AML-193 (cell line): ENCODE data around the gene PRR15L.
"Not testable (repeated sequence)": the region's sequence is repeated elsewhere in the genome, so short reads cannot be mapped to it uniquely, and the experiment has no call there.

Experiments used
- DNase-seq, 2 experiments: peaks; one replicate each; lab custom pipeline; 2025; lab: John Stamatoyannopoulos, UW

The PRR15L gene

GRCh38 chr17:47988445-47988844 lies 30.8 kb upstream of the PRR15L start:
- not testable (repeated sequence) for DNase-seq

DNA sequence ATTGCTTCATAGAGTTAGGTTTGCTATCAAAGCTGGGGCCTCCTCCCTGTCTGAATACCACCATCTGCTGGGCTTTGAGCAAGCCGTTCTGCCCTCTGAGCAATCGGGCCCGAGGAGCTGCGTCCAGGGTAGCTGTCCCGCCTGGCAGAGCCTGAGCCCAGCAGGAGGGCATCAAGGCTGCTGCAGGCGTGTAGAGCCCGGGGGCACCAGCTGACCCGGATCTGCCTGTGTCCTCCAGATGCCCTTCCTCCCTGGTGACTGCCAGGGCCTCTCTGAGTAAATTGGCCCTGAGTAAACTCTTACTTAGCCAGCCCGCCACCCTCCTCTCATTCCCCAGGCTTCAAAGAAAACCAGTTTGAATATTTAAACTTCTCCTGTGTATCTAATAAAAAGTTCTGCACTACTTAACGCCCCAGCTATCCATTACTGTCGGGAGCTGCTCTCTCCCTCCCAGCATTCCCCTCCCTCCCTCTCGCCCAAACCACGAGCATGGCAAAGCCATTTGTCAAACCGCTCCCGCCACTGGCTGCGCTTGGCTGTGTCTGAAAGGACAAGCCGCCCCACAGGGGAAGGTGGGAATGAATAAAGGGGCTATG lies 29.7 kb upstream of the PRR15L start:
- DNase-seq: no peak

GRCh38 chr17:47986520-47986919 lies 28.8 kb upstream of the PRR15L start:
- DNase-seq: no peak

- no peak for DNase-seq
Measured at GRCh38 chr17:47983492-47984223, 26.0 kb upstream of the PRR15L start.

- DNase-seq: no peak
Measured at GRCh38 chr17:47982645-47983390, 25.1 kb upstream of the PRR15L start.

DNA sequence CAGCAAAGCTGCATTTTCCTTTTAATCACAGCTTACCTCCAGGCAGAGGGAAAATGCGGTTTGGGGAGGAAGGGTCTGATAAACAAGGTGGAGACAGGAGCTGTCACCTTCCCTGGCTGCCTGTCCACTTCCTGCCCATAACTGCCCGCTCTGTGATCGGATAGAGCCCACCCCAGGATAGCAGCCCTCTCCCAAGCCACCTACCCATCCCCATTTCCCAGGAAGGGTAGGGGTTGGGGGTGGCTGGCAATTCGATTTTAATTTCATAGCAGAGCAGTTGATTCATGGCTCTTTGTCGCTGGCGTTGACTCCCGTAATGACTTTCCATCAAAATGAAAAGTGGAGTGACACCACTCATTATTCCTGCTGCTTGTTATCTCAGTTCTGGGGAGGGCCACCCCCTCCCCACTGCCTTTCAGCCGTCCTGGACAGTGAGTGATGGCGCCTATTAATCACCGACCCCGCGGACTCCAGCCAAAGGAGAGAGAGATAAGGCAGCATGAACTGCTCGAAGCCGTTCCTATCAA lies 24.5 kb upstream of the PRR15L start:
- no peak for DNase-seq

DNA sequence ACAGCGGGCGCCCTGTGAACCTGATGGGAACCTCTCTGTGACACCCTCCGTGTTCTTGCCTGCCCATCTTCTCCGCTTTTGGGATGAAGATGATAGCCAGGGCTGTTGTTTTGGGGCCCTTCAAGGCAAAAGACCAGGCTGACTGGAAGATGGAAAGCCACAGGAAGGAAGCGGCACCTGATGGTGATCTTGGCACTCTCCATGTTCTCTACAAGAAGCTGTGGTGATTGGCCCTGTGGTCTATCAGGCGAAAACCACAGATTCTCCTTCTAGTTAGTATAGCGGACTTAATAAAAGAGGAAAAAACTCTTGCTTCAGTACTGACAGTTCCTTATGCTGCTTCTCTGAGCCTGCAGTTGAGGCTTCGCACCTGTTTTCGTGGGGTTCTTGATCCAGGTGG lies 23.8 kb upstream of the PRR15L start:
- DNase-seq: peak; percentile 80 to 83

GRCh38 chr17:47980541-47980940 lies 22.9 kb upstream of the PRR15L start:
- no peak for DNase-seq

GRCh38 chr17:47978324-47978723 lies 20.6 kb upstream of the PRR15L start:
- DNase-seq: peak; percentile 42 to 77

DNA sequence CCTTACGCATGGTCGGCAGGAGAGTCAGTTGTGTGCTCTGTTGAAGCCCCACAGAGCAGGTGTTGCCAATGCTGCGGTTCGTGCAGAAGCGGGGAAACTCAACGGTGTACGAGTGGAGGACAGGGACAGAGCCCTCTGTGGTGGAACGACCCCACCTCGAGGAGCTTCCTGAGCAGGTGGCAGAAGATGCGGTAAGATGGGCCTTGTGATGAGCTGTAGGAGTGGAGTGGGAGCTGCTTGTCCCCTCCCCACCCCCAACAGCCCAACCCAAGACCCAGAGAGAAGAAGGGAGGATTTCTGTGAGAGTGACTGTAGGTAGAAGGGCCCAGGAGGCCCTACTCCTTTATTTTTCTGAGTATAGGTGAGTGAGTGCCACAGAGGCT lies 18.1 kb upstream of the PRR15L start:
- no peak for DNase-seq

GRCh38 chr17:47975189-47975822 lies 17.6 kb upstream of the PRR15L start:
- no peak for DNase-seq

- DNase-seq: no peak
Measured at GRCh38 chr17:47973541-47973940, 15.9 kb upstream of the PRR15L start.

- DNase-seq: peak; percentile 100
Measured at GRCh38 chr17:47970725-47971499, 13.2 kb upstream of the PRR15L start, which contains the start of gene CDK5RAP3. TSS of gene CDK5RAP3 (plus strand) at chr17:47971113. CDS start at chr17:47971147, 34 bp downstream.

- no peak for DNase-seq
Measured at GRCh38 chr17:47969930-47970724, 12.4 kb upstream of the PRR15L start.

DNA sequence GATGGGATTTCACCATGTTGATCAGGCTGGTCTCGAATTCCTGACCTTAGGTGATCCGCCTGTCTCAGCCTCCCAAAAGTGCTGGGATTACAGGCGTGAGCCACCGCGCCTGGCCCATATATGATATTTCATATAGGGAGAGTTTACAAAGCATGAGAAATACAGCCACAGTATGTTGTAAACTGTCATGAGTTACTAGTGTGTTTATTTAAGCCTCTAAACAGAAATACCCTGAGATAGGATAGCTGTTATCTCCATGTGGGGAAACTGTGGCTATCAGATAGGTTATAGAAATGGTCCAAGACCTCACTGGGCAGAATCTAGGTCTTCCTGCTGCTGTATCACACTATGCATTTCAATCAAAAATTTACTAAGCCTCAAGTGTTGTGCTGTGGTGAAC lies 11.2 kb upstream of the PRR15L start:
- DNase-seq: no peak

DNA sequence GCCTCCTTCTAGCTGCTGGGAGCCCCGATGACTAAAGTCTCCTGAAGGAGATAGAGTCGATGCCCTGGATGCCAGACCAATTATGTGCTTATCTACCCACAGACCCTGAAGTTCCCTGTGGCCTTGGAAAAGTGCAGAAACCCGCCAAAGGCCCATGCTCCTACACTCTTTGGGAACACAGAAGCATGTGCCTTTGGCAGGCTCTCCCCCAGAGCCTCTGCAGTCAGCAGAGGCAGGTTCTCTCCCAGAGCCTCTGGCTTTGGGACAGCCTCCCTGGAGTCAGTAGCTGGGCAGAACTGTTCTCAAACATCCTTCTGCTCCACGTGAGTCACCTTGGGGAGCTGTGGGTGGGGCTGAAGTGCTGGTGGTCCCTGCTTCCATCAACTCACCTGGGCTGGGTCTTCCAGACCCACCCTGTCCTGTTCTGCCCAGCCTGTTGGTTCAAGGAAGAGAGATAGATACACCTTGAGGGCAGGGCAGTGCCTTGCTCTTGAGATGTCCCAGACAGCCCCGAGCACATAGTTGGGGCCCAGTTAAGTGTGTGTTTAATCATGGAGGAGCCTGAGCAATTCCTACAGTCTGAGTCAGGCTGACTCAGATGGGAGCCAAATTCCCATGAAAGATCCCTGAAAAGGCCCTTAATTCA lies 10.0 kb upstream of the PRR15L start:
- DNase-seq: no peak

GRCh38 chr17:47966079-47966519 lies 8.4 kb upstream of the PRR15L start:
- no peak for DNase-seq

DNA sequence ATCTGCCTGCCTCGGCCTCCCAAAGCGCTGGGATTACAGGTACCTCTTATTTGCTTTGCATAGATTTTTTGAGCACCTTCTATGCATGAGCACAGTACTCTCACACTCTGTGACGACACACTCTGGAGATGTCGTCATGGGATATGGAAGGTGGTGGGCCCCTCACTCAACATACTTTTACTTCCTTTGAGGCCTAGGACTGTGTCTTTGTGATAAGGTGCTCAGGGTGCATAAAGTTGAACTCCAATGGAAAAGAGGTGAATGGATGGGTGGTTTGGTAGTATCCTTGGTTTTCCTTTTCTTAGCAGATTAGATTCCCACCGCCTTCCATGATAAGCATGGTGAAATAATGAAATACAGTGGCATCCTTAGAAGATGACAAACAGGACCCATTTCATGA lies 7.2 kb upstream of the PRR15L start:
- DNase-seq: no peak

DNA sequence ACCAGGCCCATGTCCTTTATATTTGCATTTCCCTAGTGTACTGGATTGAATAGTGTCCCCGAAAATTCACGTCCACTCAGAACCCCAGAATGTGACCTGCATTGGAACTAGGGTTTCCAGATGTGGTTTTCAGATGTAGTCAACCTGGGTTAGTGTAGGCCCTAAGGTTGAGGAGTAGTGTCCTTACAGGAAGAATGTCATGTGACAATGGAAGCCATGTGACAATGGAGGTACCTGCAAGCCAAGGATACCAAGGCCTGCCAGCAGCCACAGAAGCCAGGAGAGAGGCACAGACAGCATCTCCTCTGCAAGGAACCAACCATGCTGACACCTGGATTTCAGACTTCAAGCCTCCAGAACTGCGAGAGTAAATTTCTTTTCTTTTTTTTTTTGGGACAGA lies 5.2 kb upstream of the PRR15L start:
- no peak for DNase-seq

GRCh38 chr17:47961406-47961805 lies 3.7 kb upstream of the PRR15L start:
- no peak for DNase-seq
